Loucy (cell line): ENCODE results near the gene GABBR2.

ENCODE experiments used
- H2AFZ ChIP-seq: fragments of 200-600 bp; sonication (generic); 2 replicates; pipeline ENCODE4 v1.6.0; 2016; ENCODE audit warnings: antibody characterized with exemption, mild to moderate bottlenecking, low read length, moderate library complexity
- H3F3A ChIP-seq: fragments of 200-600 bp; 2 replicates; pipeline ENCODE4 v1.6.0; 2016; ENCODE audit warnings: antibody characterized with exemption, low read depth, mild to moderate bottlenecking
- H3K27me3 ChIP-seq: fragments of 200-600 bp; sonication (generic); 2 replicates; pipeline ENCODE4 v1.6.1; 2014; ENCODE audit warnings: low read length, mild to moderate bottlenecking; ENCODE audit not compliant: insufficient read depth, poor library complexity, severe bottlenecking
- H3K36me3 ChIP-seq: fragments of 200-600 bp; sonication (generic); 2 replicates; pipeline ENCODE4 v1.6.1; 2016; ENCODE audit warnings: low read length; ENCODE audit not compliant: insufficient read depth
- H3K4me1 ChIP-seq: fragments of 200-600 bp; sonication (generic); 2 replicates; pipeline ENCODE4 v1.5.1; 2014; ENCODE audit warnings: low read length, mild to moderate bottlenecking; ENCODE audit not compliant: insufficient read depth, poor library complexity, severe bottlenecking
- H3K4me2 ChIP-seq: fragments of 200-600 bp; sonication (generic); 2 replicates; pipeline ENCODE4 v1.6.0; 2014; ENCODE audit warnings: antibody characterized with exemption, low read length, low read depth, mild to moderate bottlenecking; ENCODE audit not compliant: poor library complexity, severe bottlenecking
- H3K4me3 ChIP-seq: fragments of 200-600 bp; sonication (generic); 2 replicates; pipeline ENCODE4 v1.5.1; 2014; ENCODE audit warnings: low read length, mild to moderate bottlenecking, mixed read lengths; ENCODE audit not compliant: poor library complexity, severe bottlenecking
- H3K79me2 ChIP-seq: fragments of 200-600 bp; sonication (generic); 2 replicates; pipeline ENCODE4 v1.6.1; 2014; ENCODE audit warnings: low read length; ENCODE audit not compliant: insufficient read depth
- H3K9ac ChIP-seq: fragments of 200-600 bp; sonication (generic); 2 replicates; pipeline ENCODE4 v1.6.0; 2014; ENCODE audit warnings: mild to moderate bottlenecking, low read depth, low read length, moderate library complexity; ENCODE audit not compliant: poor library complexity, severe bottlenecking
- H3K9me2 ChIP-seq: fragments of 200-600 bp; sonication (generic); replicated peaks from 2 replicates; pipeline ENCODE4 v1.6.1; 2016; ENCODE audit warnings: low read depth, low read length, mixed read lengths
- H3K9me3 ChIP-seq: fragments of 200-600 bp; sonication (generic); 2 replicates; pipeline ENCODE4 v1.6.1; 2014; ENCODE audit warnings: mild to moderate bottlenecking, antibody characterized with exemption, low read length, low read depth; ENCODE audit not compliant: insufficient read depth
- H4K20me1 ChIP-seq: fragments of 200-600 bp; sonication (generic); 2 replicates; pipeline ENCODE4 v1.6.0; 2014; ENCODE audit warnings: antibody characterized with exemption, low read length, mild to moderate bottlenecking; ENCODE audit not compliant: insufficient read depth, poor library complexity, severe bottlenecking
- CTCF ChIP-seq: fragments of 200-600 bp; sonication (generic); conservative IDR thresholded peaks from 2 replicates; pipeline ENCODE4 v1.5.1; 2014; ENCODE audit warnings: mild to moderate bottlenecking, antibody characterized with exemption, low read length
- EZH2phosphoT487 ChIP-seq: fragments of 200-600 bp; IDR thresholded peaks from 2 replicates; pipeline ENCODE4 v1.6.1; 2018; ENCODE audit warnings: antibody characterized with exemption, mild to moderate bottlenecking, moderate library complexity, borderline replicate concordance

GABBR2 gene

GRCh38 chr9:98558575-98558974 is 150.2 kb downstream of the GABBR2 start:
- no peak overlapping the region for H3K4me2 ChIP-seq

GRCh38 chr9:98556511-98556910 is 152.2 kb downstream of the GABBR2 start:
- Histone ChIP-seq H3K9ac (no peak overlapping the region), H3K4me3 (no peak overlapping the region), H3K9me3 (no peaks in the 10 kb centered on the region), H3K36me3 (no peaks in the 10 kb centered on the region), H3K79me2 (no peaks in the 10 kb centered on the region), H2AFZ (no peak overlapping the region), H4K20me1 (no peaks in the 10 kb centered on the region), H3K4me2 (no peak overlapping the region), H3F3A (no peaks in the 10 kb centered on the region), H3K4me1 (no peaks in the 10 kb centered on the region), H3K27me3 (no peaks in the 10 kb centered on the region), H3K9me2 (no peaks in the 10 kb centered on the region)
- TF ChIP-seq EZH2phosphoT487, result no peak
- no peak for TF ChIP-seq CTCF

More at GRCh38 chr9:98558575-98558974, 150.2 kb downstream of the GABBR2 start:
- H3F3A ChIP-seq, result no peaks in the 10 kb centered on the region
- H3K27me3 ChIP-seq, result no peaks in the 10 kb centered on the region
- H3K4me3 ChIP-seq, result no peak overlapping the region
- TF ChIP-seq CTCF (no peak), EZH2phosphoT487 (no peak)
- H3K36me3 ChIP-seq, result no peaks in the 10 kb centered on the region
- no peaks in the 10 kb centered on the region for H4K20me1 ChIP-seq
- no peaks in the 10 kb centered on the region for H3K9me2 ChIP-seq
- no peak overlapping the region for H3K9ac ChIP-seq
- H3K4me1 ChIP-seq, result no peaks in the 10 kb centered on the region
- H2AFZ ChIP-seq, result 0 out of 2 replicates have a peak overlapping the region, but pooled peaks have one; percentile 15
- H3K79me2 ChIP-seq, result no peaks in the 10 kb centered on the region
- H3K9me3 ChIP-seq, result no peaks in the 10 kb centered on the region

- Histone ChIP-seq H3K9me3 (no peaks in the 10 kb centered on the region), H2AFZ (no peak overlapping the region), H3K79me2 (no peaks in the 10 kb centered on the region), H3F3A (no peaks in the 10 kb centered on the region), H3K4me3 (no peak overlapping the region), H3K4me2 (no peak overlapping the region), H3K4me1 (no peaks in the 10 kb centered on the region), H3K36me3 (no peaks in the 10 kb centered on the region), H3K9me2 (no peaks in the 10 kb centered on the region), H3K27me3 (no peaks in the 10 kb centered on the region), H3K9ac (no peak overlapping the region), H4K20me1 (no peaks in the 10 kb centered on the region)
- TF ChIP-seq CTCF (no peak), EZH2phosphoT487 (no peak)
Measured at GRCh38 chr9:98555651-98556465, 152.9 kb downstream of the GABBR2 start.
